ENCODE measurements around the gene USP48. TPM values are rescaled to one million over a fixed set of nuclear protein-coding genes. Genes with fewer than 3 reads are reported as not detected.

USP48 gene
- total RNA-seq, 1 experiment from 2014 or later, result 19.8 TPM

Other genes with a start within 250 kb of the USP48 start
- 0.17 TPM in 1 of 2 replicates, not detected in the other for gene RAP1GAP, start 113.8 kb downstream of the USP48 start, total RNA-seq (2014; rRNA removed; shearing (Covaris generic))
- gene LDLRAD2, start 29.1 kb upstream of the USP48 start, total RNA-seq (2014; rRNA removed; shearing (Covaris generic)), result not detected in 2 replicates
- 35.5 and 45.4 TPM in 2 replicates for gene HSPG2, start 154.2 kb upstream of the USP48 start, total RNA-seq (2014; rRNA removed; shearing (Covaris generic))
- not detected in 2 replicates for gene CELA3B, start 193.9 kb upstream of the USP48 start, total RNA-seq (2014; rRNA removed; shearing (Covaris generic))
- not detected in 2 replicates for gene CELA3A, start 218.5 kb upstream of the USP48 start, total RNA-seq (2014; rRNA removed; shearing (Covaris generic))

Data from NCI-H460 (cell line).